Esophagus mucosa (tissue), 1 donor: ENCODE measurements around the gene TGFBR1. TPM values are rescaled to one million over a fixed set of nuclear protein-coding genes. Genes with fewer than 3 reads are reported as not detected.

Experiments used
- ATAC-seq: fragments of 200-7000 bp; cut with Tn5 transposase; one replicate; pipeline ENCODE4 v1.9.1; 2020
- total RNA-seq: library from RNA; stranded (reverse); gene quantifications from one replicate; pipeline ENCODE4 v1.2.4, GENCODE V29; 2023
- donor health status: DM: yes; HTN: yes; CAD: no.

The TGFBR1 gene
- total RNA-seq = 31.5 TPM

DNA sequence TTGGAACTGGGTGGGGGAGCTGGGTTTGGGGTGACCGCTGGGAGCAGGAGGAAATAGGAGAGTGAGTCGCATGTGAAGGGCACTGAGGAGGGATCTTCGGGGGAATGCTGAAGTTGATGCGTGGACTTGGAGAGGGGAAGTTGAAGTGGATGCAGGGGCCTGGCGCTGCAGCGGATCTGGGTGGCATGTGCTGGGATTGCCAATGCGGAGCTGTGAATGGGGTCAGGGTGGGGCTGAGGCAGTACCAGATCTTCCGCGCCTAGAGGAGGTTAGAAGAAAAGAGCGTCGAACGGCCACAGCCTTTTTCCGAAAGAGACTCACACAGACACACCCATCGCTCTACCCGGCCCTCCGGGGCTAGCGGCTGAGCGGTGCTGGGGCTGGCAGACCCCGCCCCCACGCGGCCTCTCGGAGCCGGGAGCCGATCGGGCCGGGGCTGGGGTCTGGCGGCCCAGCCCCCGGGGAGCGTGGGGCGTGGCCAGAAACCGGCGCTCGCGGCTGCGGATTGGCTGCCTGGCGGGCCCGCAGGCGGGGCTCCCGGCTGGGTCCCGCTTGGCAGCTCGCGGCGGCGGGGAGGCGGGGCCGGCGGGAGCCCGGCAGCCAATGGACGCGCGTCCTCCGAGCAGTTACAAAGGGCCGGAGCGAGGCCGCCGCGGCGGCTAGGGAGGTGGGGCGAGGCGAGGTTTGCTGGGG, at the start of gene TGFBR1:
Gene TGFBR1 (plus strand): TSS at position 655 of the 693 bp plus-strand sequence. CDS start 93 bp downstream, outside the sequence.
- ATAC-seq = peak; percentile 93

DNA sequence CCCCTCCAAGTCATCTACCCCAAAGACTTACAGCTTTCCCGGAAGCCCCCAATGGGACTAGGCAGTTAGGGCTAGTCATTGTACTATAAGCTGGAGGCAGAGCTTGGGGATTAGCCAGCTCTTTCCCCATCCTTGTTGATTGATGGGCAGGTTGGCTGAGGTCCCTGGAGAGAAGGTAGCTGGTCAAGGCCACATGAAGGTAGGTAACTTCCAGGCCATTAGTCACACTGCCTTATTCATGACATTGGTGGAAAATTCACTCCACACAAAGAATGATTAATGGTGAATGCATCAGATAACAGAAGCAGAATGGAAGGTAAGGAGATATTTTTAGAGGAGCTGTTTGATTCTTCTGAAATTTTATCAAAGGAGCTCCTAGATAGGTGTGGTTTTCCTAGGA, 49.5 kb upstream of the TGFBR1 start:
- ATAC-seq = no peak

DNA sequence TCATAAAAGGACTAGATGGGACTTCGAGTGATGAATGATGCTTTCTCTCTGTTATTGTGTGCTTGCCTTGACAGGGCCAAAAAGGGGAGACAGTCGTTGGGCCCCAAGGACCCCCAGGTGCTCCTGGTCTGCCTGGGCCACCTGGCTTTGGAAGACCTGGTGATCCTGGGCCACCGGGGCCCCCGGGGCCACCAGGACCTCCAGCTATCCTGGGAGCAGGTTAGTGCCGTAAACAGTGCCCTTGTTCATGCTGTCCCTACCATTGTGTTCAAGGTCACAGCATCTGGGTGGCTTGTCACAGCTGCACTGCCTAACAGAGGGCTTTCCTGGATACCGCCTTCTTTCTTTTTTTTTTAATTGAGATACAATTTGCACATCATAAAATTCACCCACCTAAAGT, 48.7 kb upstream of the TGFBR1 start:
- no peak for ATAC-seq

DNA sequence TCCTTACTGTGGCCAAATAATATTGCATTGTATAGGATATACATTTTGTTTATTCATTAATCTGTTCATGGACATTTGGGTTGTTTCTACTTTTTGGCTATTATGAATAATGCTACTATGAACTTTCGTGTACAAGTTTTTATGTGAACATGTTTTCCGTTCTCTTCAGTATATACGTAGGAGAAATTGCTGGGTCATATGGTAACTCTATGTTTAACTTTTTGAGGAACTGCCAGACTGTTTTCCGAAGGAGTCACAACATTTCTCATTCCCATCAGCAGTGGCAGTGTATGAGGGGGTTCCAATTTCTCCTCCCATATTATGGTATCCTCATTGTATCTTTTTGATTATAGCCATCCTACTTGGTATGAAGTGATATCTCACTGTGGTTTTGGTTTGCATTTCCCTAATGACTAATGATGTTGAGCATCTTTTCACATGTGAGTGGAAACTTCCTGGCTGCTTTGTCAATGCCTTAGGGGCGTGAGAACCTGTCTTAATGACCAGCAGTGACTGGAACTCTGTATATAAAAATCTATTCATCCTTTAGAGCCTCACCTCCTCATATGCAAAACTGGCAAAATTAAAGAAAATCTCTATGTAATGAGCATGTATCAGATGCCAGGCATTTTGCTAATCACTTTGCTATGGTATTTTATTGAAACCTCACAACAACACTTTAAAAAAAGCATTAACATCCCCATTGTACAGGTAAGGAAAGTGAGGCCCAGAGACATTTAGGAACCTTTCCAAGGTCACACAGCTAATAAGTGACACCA, 47.8 kb upstream of the TGFBR1 start:
- no peak for ATAC-seq

DNA sequence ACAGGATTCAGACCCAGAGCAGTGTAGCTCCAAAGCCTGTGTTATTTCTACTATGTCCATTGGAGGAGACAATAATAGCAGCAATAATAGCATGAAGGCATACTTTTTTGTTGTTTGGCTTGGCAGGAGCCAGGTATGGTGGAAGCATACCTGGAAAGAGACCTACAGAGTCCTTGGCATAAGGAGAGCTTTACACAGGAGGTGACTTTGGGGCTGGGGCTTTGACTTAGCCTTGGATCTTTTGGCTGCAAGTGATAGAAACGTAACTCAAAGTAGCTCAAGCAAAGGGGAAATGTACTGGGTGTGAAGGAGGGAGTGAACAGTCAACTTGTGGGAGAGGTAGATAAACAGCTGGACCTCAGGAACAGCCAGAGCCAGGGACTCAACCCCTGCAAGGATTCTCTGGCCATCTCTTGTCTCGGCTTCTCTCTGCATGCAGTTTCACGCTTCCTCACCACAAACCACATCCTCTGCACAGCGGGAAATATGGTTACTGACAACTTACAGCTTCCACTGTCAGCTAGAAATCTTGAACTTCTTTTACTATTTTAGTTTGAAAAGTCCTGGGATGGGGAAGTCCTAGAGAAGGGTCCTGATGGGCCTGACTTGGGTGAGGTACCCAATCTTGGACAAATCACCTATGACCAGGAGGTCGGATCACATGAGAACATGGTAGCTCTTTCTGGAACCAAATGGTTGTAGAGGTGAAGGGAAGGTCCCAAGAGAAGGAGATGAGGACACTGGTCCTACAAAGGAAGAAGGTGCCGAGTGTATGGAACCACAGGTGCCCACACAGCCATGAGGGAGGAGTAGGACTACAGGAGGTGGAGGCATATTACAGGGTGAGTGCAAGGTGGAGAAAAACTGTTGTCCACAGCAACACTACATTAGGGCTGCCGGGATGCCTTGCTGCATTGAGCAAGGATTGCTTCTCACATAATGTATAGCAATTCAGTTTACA, 47.0 kb upstream of the TGFBR1 start:
- peak; percentile 38 for ATAC-seq

DNA sequence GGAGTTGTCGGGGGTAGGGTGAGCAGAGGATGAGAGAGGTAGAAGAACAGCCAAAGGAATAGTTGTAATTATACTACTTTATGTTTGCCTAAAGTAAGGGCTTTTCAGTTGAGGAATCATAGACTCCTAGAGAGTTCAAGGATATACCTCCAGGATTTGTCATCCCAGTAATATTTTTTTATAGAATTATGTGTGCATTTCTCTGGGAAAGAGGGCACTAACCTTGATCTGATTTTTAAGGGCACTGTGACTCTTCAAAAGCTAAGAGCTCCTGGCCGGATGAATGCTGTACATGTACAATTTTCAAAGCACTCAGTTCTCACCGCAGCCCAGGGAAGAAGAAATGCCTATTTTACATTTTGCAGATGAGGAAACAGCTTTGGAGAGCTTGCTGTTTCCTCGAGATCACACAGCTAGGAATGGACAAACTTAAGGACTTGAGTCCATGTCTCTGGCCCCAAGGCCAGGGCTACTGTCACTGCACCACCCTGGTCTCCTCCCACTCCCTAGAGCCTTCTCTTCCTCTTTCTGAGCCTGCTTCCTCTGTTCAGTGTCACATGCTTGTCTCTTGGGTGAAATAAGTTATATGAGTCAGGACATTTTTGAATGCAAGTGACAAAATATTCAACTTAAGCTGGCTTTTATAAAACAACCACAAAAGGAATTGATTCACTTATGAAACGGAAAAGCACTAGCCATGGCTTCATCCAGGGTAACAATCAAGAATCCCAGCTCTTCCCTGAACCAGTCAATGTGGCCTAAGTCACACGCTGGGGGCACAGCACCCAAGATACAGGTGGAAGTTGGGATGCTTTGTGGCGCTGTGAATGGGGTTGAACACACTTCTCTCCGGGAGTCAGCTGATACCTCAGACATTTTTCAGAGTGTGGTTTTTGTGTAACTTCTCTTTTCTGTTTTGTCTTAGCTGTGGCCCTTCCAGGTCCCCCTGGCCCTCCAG, 45.7 kb upstream of the TGFBR1 start:
- ATAC-seq = peak; percentile 68

DNA sequence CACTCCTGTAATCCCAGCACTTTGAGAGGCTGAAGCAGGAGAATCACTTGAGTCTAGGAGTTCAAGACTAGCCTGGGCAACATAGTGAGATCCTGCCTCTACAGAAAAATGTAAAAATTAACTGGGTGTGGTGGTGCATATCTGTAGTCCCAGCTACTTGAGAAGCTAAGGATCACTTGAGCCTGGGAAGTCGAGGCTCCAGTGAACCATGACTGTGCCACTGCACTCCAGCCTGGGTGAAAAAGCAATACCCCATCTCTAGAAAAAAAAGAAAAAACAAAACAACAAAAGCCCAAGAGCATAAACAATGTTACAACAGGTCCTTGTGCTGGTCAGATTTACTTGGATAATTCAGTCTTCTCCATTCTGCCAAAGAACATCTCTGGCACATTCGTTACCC, 44.3 kb upstream of the TGFBR1 start:
- no peak for ATAC-seq

DNA sequence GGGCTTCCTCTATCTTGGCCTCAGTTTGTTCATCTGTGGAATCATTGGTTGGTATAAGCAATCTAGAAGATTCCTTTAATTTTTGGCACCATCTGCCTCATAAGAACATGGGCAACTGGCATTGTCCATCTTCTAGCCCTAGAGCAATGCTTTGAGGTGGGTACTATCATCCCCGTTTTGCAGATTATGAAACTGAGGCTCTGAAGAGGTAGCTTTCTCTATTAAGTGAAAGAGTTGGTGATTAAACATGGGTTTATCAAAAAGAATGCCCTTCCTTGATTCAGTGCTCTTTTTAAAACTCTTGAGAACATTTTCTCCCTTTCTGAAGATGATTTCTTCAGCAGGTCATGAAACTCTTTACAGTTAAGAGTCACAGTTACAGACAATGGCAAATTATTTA, 42.4 kb upstream of the TGFBR1 start:
- ATAC-seq = no peak

DNA sequence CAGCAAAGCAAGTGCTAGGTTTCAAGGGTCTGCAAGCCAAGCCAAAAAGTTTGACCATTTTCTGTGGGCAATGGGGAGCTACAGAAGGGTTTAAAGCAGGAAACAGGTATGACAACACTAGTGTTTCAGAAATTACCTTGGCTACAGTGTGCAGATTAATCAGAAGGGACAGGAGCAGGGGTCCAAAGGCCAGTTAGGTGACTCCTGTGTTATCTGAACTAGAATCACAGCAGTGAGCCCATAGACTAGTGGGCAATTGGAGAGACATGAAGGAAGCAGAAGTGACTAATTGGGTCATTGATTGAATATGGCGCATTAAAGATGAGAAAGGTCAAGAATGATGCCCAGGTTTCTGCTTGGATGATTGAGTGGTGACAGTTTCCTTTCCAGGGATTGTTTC, 41.4 kb upstream of the TGFBR1 start:
- no peak for ATAC-seq

DNA sequence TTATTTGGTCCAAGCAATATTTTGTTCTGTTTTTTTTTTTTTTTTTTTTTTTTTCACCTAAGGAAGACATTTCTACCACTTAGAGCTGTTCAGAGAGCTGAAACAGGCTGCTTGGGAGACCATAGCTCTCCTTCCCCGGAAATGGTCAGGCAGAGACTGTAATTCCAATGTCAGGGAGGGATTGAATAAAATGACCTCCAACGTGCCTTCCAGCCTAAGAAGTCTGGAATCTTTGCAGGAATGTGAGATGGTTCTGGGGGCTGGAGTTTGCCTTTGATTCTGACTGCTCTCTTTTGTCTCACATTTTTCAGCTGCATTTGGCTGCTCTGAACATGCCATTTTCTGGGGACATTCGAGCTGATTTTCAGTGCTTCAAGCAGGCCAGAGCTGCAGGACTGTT, 38.3 kb upstream of the TGFBR1 start:
- no peak for ATAC-seq

DNA sequence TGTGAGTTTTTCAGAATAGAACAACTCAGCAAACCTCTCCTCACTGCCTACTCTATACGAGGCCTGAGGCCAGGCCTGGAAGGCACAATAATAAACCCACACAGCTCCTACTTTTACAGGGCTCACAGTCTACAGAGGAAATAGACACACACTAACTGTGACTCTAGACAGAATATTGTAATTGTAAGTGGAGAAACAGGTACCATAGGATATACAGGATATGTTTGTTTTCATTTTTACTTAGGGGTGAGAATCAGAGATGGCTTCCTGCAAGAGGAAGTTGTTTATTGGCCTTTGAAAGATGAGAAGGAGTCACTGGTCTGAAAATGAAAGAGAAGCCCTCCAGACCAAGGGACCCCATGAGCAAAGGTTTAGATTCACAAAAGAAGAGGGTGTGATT, 35.8 kb upstream of the TGFBR1 start:
- no peak for ATAC-seq

DNA sequence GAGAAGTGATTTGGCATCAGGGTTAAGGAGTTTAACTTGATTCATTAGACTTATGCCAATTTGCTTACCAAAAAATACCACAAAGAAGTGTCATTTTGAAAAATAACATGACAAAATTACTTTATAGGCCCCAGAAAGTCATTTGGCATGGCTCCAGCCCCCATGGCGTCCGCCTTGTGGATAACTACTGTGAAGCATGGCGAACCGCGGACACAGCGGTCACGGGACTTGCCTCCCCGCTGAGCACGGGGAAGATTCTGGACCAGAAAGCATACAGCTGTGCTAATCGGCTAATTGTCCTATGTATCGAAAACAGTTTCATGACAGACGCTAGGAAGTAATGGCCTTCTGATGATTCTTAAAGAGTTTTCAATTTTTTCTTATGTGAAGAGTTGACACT, 35.4 kb upstream of the TGFBR1 start:
- ATAC-seq = no peak

DNA sequence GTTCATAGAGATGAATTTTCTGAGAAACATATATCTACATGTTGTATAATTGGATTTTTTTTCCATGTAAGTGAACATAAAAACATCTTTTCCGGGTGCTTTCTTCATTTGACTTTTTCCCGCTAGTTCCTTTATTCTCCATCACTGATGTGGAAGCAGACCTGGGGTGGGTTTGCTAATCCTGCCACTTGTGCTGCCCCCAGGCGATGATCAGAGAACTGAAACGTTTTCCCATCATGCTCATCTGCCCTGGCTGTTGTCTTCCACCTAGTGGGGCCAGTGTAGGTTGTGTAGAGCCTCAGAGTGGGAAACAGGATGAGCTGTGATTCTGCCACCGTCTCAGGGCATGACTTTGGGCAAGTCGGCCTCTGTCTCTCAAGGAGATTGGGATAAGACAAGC, 34.2 kb upstream of the TGFBR1 start:
- no peak for ATAC-seq

DNA sequence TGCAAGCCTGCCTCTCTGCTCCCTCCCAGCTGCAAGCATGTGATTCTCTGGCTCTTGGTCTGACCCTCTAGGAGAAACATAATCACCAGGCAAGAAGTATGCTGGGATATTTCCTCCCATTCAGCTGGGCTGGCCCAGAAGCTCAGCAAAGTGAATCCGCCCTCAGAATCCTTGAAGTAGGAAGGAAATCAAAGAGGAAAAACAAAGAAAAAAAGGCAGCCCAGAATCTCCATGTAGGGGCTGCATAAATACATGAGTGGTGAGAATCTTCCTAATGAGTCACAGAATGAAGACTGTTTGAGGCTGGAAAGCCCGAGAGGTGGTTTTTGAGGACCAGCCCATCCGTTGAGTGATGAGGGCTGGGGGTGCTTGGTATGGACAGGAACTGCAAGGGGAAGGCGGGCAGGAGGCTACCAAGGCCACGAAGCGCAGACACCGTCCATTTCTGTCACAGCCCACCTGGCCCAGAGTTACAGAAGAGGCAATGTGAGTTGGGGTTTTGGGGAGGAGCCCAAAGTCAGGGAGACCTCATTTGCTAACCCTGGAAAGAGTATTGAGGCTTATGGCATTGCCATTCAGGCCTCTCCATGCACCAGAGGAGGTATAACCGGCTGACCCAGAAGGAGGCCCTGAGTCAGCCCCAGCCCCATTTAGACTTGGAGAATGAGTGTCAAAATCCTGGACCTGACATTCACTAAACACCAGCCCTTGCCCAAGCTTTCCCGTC, 33.4 kb upstream of the TGFBR1 start:
- no peak for ATAC-seq

DNA sequence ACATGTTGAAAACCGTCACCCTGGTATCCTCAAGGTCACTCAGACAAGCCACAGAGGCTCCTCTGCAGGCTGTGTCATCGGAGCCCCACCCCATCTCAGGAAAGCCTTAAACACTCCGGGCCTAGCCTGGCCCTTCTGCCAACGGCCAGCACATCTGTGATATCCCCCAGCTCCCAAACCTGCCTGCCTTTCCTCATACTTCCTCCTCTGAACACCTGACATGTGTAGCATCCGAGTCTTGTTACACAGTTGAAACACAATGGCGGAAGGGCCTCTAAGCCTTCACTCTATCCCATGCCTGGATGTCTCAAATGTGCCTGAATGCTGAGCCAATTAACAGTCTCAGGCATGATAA, 32.9 kb upstream of the TGFBR1 start:
- ATAC-seq = no peak

DNA sequence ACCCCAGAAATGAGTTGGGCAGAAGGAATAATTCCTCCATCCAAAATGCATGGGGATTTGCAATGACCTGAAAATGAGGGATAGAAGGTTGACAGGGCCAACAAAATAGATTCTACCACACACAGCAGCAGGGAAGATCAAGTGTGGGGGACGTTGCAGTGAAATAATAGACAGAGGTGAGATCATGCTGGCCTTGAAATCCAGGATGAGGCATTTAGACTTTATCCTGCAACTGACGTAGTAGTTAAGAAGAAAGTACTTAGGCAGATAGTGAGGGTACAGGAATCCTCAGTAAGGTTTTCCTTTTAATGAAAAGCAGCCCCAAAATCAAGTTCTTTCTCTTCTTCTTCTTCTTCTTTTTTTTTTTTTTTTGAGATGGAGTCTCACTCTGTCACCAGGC, 31.6 kb upstream of the TGFBR1 start:
- ATAC-seq = no peak

DNA sequence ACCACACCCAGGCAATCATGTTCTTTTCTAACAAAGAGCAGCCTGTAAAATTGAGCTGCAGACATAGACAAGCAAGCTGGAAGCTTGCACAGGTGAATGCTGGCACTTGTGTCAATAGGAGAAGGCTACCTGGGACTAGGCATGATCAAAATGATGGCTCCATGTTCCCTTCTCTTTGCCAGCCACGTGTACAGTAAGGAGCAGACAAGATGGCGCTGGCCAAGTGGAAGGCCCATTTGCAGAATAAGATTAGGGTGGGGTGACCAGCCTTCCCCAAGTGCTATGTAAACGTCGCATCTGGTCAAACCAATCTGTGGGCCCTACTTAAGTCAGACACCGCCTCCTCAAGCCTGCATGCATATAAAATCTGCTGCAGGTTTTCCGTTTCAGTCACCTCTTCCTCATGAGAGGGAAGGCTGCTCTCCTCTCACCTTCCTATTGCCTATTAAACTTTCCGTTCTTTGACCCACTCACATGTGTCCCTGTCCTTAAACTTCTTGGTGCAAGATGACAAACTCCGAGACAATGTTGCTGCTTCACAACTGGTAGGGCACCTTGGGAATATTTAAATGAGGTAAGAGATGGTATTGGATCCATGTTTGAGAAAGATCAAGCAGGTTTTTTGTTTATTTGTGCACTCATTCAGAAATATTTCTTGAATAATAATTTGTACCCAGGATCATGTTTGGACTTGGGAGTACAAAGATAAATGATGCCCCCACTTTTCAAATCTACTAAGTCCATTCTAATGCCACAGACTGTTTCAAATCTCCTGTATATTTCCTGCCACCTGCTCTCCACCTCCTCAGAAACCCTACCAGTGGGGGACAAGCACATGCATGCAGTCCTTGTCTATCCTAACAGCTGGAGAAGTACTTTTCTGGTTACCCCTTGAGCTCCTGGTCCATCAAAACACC, 30.7 kb upstream of the TGFBR1 start:
- ATAC-seq = no peak

DNA sequence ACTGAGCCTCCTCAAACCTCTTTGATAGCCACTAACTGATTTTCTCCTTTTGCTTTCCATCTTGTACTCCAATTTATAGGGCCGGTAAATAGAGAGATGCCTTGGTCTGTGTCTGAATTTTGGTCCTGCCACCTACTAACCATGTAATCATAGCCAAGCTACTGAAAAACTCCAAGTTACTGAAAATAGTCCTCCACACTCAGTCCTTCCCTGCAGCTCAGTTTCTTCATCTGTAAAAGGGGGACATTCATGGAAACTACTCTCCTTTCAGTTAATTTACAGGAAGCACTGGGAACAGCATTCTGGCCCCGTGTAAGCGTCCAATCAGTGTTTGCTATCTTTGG, 30.0 kb upstream of the TGFBR1 start:
- no peak for ATAC-seq

DNA sequence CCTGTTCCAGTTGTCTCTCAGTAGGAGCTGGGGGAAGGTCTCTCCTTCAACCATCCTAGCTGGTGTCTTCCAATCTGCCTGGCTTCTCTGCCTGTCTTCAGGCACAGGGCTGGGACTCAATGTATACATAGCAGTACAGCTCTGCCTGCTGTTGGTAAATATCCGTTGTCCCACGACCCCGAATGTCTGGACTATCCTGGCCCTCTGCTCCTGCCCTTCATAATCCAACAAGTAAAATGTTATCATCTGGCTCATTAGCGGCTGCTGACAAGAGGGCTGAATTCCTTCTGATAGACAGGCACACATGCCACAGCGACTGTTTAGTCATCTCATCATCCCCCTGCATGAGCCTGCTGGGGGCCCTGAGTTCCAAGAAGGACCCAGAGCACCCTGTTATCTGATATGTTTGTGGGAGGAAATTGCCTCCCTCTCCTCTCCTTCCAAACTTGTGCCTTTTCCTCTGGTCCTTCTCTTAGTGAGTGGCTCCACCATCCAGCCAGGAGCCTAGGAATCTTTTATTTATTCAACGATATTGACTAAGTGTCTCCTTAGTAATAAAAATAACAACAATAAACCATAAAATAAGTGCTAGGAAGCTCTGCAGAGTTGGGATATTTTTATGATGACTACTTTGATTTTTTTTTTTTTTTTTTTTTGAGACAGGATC, 29.5 kb upstream of the TGFBR1 start:
- ATAC-seq = no peak

DNA sequence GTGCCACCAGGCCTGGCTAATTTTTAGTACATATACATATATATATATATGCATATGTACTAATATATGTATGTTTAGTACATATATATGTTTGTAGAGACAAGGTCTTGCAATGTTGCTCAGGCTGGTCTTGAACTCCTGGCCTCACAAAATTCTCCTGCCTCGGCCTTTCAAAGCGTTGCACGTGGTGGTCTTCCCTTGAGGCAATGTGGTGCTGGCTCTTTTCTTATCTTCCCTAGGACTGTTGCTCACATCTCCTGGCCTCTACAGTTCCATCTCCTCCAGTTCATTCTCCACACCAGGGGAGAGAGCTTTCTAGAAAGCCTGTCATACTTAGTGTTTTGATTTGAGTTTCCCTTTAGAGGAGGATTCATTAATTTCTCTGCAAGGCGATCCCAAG, 28.9 kb upstream of the TGFBR1 start:
- no peak for ATAC-seq
